GM12801 (cell line): ENCODE results near the gene MSANTD1.

Experiments used
- CTCF ChIP-seq: IDR thresholded peaks from one replicate; pipeline ENCODE4 v1.5.1; 2011; ENCODE audit warnings: control low read depth; ENCODE audit not compliant: insufficient read length; ENCODE audit errors: extremely low read depth

The MSANTD1 gene

GRCh38 chr4:3256230-3257102, 7.5 kb downstream of the MSANTD1 start:
- TF ChIP-seq CTCF = no peak

- TF ChIP-seq CTCF = no peak
These were observed 8.2 kb downstream of the MSANTD1 start for GRCh38 chr4:3257103-3257555.

- no peak for TF ChIP-seq CTCF
These were observed 8.9 kb downstream of the MSANTD1 start for GRCh38 chr4:3257556-3258482.

GRCh38 chr4:3261411-3262207, 12.7 kb downstream of the MSANTD1 start:
- TF ChIP-seq CTCF = no peak

- TF ChIP-seq CTCF = no peak
These were observed 13.5 kb downstream of the MSANTD1 start for GRCh38 chr4:3262208-3263052.

GRCh38 chr4:3263053-3263875, 14.3 kb downstream of the MSANTD1 start:
- TF ChIP-seq CTCF = no peak
